ENCODE measurements around the gene STPG4.

Gene STPG4

GRCh38 chr2:47052847-47053246 is 102.3 kb downstream of the STPG4 start:
- no peak for DNase-seq (ENCODE audit: low spot score)

DNA sequence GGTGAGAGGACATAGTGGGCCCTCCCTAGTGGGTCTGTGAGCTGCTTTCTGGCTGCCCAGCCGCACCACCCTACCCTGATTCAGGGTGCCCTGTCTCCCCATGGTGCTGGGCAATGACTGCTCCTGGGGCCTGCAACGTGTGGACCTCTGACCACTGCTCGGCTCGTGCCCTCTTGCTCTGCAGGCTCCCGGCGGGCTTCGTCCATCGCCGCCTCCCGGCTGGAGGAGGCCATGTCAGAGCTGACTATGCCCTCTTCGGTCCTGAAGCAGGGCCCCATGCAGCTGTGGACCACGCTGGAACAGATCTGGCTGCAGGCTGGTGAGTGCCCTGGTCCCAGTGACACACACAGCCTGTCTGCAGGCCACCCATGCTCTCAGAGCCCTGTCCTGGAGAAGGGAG is 103.5 kb downstream of the STPG4 start:
- no peak for DNase-seq (ENCODE audit: low spot score)

GRCh38 chr2:47050762-47051161 is 104.3 kb downstream of the STPG4 start:
- DNase-seq (ENCODE audit: low spot score): no peak

- no peak for DNase-seq (ENCODE audit: low spot score)
Observed at GRCh38 chr2:47050021-47050760, 104.9 kb downstream of the STPG4 start.

DNA sequence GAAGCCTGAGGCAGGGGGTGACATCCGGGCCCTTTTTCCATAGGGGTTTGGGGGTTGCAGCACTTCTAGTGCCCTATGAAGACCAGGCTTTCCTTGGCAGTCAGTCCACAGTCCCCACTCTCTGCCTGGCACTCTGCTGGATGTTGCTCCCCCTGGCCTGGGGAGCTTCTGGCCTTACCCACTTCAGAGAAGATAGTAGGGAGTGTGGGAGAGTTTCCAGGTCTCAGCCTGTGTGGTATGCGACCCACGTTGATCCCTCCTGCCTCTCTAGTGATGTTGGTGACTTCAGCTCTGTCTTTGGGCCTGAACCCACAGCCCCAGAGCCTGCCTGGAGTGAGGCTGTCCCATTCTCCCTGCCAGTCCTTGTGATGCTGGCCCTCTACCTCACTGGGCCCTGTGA is 105.6 kb downstream of the STPG4 start:
- DNase-seq (ENCODE audit: low spot score): no peak

DNA sequence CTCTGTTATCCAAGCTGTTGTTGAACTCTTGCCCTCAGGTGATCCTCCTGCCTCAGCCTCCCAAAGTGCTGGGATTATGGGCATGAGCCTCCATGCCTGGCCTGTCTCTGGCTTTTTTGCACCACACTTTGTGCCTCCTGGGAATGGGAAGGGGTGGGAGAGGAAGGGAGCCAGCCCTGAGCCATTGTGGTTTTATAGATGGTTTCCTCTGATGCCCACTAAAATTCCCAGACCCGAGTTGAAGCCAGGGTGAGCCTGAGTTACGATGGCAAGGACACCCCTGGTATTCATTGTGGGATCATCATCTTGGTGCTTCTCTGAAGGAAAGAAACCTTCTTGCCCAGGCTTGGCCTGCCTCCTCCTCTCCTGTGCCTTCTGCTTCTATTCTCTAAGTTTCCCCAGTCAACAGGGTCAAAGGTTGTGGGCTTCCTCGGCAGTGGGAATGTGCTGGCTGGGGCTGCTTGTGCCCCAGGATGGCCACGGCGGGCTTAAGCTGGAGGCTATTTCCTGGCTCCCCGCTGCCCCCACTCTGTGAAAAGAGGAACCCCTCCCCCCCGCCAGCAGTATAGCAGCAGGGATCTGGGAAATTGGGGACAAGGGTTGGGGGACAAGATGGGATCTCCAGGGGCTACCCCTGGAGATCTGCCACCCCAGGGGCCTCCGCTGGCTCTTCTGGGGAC is 106.2 kb downstream of the STPG4 start:
- no peak for DNase-seq (ENCODE audit: low spot score)

- no peak for DNase-seq (ENCODE audit: low spot score)
Observed at GRCh38 chr2:47046271-47046670, 108.8 kb downstream of the STPG4 start.

DNA sequence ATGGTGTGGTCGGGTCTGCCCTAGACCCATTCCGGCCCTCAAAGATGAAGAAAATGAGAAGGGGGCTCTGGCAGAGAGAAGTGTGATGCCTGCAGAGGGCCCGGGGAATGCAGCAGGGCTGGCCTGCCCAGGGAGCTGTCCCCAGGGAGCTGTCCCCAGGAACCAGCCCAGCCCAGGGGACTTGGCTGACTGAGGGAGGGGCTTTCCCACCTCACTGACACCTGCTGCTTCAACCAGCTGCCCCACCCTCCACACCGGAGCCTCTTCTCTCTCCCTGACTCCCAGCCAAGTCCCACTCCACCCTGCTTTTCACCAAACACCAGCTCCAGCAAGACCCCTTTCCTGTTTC is 111.2 kb downstream of the STPG4 start:
- no peak for DNase-seq (ENCODE audit: low spot score)

GRCh38 chr2:47043142-47043890 is 111.8 kb downstream of the STPG4 start:
- DNase-seq (ENCODE audit: low spot score): no peak

DNA sequence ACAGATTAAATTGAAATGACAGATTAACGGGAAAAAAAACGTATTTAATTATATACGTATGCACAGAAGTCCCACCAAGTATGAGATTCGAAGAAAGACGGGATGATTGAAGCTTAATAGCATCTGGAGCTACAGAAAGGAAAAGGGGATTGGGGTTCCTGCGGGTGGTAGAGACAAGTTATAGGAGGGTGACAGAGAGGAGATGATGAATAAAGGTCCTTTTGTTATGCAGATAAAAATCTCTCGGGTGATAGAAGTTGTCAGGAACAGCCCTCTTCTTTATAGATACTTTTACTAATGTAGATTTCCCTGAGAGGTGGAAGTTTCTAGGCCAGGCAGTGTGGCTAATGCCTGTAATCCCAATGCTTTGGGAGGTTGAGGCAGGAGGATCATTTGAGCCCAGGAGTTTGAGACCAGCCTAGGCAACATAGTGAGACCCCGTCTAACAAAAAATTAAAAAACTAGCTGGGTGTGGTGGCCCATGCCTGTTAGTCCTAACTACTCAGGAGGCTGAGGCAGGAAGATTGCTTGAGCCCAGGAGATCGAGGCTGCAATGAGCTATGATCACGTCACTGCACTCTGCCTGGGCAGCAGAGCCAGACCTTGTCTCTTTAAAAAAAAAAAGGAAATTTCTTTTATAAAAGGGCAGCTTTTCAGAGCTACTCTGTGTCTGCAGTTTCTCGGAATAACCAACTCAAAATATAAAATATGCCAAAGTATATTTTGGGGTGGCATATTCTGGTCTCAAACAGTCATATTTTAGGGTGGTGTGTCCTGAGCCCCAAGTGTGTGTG is 113.0 kb downstream of the STPG4 start:
- DNase-seq (ENCODE audit: low spot score): no peak

GRCh38 chr2:47041063-47041462 is 114.0 kb downstream of the STPG4 start:
- no peak for DNase-seq (ENCODE audit: low spot score)

DNA sequence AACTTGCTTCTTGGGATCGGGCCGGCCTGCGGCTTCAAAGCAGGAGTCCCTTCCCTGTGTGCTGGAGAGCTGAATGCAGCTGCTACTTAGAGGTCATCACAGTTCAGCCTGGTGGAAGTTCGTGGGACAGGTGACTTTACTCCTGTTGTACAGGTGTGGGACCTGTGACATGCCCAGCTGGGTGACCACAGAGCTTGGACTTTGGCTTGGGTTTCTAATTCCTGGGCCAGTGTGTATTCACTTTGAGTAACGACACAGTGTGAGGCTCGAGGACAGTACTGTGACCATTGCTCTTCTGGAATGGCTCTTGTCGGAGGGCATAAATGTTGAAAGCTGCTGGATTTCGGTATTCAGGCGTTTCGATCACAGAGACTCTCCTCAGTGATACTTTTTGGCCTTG is 114.5 kb downstream of the STPG4 start:
- no peak for DNase-seq (ENCODE audit: low spot score)

DNA sequence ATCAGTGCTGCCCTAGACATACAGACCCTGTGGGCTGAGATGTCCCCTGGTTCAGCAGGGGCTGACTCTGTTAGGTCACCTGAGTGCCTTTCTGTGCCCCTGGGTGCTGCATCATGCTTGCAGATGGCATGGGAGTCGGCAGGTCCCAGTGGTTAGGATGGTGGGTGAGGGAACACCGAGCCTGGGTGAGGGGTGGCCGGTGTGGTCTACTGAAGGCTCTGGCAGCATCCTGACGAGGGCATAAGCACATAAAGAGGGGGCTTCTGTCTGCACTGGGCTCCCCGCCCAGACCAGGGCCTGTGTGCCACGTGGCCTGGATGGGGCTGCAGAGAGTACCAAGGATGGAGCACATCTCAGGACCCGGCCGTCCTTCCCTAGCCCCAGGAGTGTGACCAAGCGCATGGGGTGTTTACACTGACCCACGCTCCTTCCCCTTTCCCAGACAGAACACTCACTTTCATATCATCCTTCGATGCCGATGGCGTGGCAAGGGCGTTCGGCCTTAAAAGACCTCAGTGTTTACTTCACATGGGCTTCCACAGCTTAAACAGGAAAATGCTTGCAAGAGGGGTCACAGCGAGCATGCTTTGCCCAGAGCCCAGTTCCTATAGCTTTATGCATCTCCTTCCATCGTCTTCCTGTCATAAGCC is 115.1 kb downstream of the STPG4 start:
- DNase-seq (ENCODE audit: low spot score): no peak

GRCh38 chr2:47039489-47039870 is 115.6 kb downstream of the STPG4 start:
- no peak for DNase-seq (ENCODE audit: low spot score)

DNA sequence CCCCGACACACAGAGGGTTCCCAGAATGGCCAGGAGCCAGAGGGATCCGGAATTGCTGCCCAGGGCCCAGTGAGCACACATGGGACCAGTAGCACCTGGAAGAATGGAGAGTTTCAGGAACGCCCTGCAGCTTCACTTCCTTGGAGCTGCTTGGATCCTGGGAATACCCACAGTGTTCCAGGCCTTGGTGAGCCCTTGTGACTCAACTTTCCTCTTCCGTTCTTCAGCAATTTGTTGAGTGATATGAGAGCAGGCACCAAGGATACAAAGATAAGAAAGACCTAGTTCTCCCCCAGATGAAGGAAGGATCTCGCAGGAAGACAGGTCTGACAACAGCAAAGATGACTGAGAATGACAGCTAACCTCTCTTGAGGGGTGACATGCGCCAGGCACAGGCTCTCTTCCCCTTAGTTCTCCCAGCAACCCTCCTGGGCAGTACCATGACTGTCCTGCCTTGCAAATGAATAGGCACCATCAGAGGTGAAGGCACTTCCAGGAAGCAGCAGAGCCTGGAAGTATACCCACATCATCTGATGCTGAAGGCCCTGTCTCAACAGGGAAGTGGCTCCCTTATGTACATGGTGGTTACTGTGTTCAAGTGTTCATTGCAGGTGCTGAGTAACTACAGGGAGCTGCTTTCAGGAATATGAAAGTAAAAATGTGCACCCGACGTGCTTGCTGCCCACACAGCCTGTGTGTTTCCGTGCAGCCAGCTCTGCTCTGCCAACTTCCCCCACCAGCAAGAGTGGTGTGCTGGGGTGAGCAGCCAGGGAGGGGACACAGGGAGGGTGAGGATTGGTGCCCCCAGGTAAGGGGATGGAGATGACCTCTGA is 116.2 kb downstream of the STPG4 start:
- no peak for DNase-seq (ENCODE audit: low spot score)

GRCh38 chr2:47037678-47038077 is 117.4 kb downstream of the STPG4 start:
- DNase-seq (ENCODE audit: low spot score): no peak

Data from ecto neural progenitor cell (in vitro differentiated cells).